ENCODE results near the gene UBA6.

UBA6 gene

GRCh38 chr4:67581208-67581857 lies 119.6 kb downstream of the UBA6 start:
- no peak for DNase-seq (ENCODE audit: low read depth in 2 of 3, low spot score in 1 of 3)

DNA sequence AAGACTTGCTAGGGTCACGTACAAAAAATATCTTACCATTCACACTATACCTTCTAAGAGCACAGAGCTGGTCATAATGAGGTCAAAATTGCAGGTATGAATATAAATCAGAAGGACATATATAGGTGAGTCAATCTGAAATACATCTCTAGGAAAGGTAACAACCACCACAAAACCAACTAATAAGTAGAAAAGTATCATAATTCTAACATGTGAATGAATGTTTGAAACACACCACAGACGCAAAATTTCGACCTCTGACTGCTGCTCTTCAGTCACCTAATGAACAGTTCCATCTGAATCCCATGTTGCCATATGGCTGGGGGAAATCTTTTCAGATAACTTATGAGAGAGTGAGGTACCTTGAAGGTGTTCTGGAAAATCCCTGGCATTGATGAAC lies 120.4 kb downstream of the UBA6 start:
- no peak for DNase-seq (ENCODE audit: low read depth in 2 of 3, low spot score in 1 of 3)

DNA sequence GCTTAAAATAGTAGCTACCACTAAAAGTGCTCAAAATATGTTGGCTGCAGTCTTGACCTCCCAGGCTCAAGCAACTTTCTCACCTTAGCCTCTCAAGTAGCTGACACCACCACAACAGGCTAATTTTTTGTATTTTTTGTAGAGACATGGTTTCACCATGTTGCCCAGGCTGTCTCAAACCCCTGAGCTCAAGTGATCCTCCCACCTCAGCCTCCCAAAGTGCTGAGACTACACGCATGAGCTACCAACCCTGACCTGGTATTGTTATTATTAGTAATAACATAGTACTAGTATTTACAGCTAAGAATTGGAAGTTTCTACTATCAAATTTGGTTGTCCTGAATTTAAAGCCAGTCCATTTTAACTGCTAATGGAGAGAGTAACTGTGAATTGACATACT lies 124.4 kb downstream of the UBA6 start:
- no peak for DNase-seq (ENCODE audit: low read depth in 2 of 3, low spot score in 1 of 3)

DNA sequence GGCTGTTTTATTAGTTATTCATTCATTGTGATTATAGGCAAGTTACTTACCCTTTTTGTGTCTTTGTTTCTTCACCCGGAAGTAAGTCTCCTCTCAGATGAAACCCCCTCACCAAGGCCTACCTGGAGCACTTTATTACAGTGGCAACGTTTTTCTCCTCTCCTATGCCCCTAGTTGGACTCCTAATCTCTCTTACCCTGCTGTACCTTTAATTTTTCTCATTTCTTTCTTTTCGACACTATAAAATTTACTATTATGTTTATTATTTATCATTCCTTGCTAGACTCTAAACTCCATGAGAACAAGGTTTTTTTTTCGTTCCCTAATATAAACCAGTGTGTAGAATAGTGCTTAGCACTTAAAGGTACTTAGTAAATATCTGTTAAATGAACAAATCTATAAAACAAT lies 124.9 kb downstream of the UBA6 start:
- DNase-seq (ENCODE audit: low read depth in 2 of 3, low spot score in 1 of 3): no peak

GRCh38 chr4:67575232-67576058 lies 125.5 kb downstream of the UBA6 start:
- no peak for DNase-seq (ENCODE audit: low read depth in 2 of 3, low spot score in 1 of 3)

- no peak for DNase-seq (ENCODE audit: low read depth in 2 of 3, low spot score in 1 of 3)
Measured at GRCh38 chr4:67573193-67573592, 127.8 kb downstream of the UBA6 start.

- no peak for DNase-seq (ENCODE audit: low read depth in 2 of 3, low spot score in 1 of 3)
Measured at GRCh38 chr4:67571975-67572374, 129.0 kb downstream of the UBA6 start.

DNA sequence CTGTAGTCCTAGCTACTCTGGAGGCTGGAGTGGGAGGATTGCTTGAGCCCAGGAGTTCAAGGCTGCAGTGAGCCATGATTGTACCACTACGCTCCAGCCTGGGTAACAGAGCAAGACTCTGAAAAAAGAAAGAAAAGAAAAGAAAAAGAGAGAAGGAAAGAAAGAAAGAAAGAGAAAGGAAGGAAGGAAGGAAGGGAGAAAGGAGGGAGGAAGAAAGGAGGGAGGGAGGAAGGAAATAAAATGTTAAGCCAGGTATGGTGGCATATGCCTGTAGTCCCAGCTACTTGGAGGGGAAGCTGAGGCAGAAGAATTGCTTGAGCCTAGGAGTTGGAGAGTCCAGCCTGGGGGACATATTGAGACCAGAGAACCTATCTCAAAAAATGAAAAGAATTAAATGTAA lies 130.4 kb downstream of the UBA6 start:
- no peak for DNase-seq (ENCODE audit: low read depth in 2 of 3, low spot score in 1 of 3)

GRCh38 chr4:67568820-67569219 lies 132.1 kb downstream of the UBA6 start:
- DNase-seq (ENCODE audit: low read depth in 2 of 3, low spot score in 1 of 3): no peak

- no peak for DNase-seq (ENCODE audit: low read depth in 2 of 3, low spot score in 1 of 3)
Measured at GRCh38 chr4:67566335-67566734, 134.6 kb downstream of the UBA6 start.

GRCh38 chr4:67565284-67565683 lies 135.7 kb downstream of the UBA6 start:
- DNase-seq (ENCODE audit: low read depth in 2 of 3, low spot score in 1 of 3): no peak

All from stimulated activated CD4-positive, alpha-beta T cell treated with anti-CD3 and anti-CD28 coated beads, Interleukin-12 subunit alpha, Interleukin-12 subunit beta, amount 100 ng/mL, for 48 hours (primary cell).